GM12873 (cell line): ENCODE results near the gene MAP2.

Experiments
- TF ChIP-seq, protein P1 (sequence below): IDR thresholded peaks from 2 replicates; pipeline ENCODE4 v1.5.1; 2012; ENCODE audit warnings: low read depth, mild to moderate bottlenecking, moderate library complexity, low read length, control low read depth; ENCODE audit not compliant: insufficient read depth; ENCODE audit errors: missing control alignments

Gene MAP2

DNA sequence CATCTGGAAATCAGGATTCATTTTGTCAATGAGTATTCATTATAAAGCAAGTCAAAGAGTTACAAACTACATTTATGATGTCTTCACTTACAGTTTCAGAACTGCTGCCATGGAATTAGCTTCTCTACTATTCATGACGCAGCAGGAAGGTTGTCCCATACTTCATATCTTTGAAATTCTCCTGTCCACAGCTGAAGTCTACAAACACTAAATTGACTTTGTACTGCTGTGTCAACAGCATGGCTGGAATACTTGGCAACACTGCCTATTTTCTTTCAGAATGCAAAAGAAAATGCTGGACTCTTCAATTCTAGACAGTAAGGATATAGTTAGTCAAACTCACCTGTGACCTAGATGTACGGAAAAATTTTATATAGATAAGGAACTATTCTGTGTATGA is 303.2 kb downstream of the MAP2 start:
- TF ChIP-seq, protein P1, sequence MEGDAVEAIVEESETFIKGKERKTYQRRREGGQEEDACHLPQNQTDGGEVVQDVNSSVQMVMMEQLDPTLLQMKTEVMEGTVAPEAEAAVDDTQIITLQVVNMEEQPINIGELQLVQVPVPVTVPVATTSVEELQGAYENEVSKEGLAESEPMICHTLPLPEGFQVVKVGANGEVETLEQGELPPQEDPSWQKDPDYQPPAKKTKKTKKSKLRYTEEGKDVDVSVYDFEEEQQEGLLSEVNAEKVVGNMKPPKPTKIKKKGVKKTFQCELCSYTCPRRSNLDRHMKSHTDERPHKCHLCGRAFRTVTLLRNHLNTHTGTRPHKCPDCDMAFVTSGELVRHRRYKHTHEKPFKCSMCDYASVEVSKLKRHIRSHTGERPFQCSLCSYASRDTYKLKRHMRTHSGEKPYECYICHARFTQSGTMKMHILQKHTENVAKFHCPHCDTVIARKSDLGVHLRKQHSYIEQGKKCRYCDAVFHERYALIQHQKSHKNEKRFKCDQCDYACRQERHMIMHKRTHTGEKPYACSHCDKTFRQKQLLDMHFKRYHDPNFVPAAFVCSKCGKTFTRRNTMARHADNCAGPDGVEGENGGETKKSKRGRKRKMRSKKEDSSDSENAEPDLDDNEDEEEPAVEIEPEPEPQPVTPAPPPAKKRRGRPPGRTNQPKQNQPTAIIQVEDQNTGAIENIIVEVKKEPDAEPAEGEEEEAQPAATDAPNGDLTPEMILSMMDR = no peak

- TF ChIP-seq, protein P1 = no peak
These were observed 311.0 kb downstream of the MAP2 start for GRCh38 chr2:209734805-209735204.

GRCh38 chr2:209741953-209742352 is 318.1 kb downstream of the MAP2 start:
- TF ChIP-seq, protein P1 = no peak

DNA sequence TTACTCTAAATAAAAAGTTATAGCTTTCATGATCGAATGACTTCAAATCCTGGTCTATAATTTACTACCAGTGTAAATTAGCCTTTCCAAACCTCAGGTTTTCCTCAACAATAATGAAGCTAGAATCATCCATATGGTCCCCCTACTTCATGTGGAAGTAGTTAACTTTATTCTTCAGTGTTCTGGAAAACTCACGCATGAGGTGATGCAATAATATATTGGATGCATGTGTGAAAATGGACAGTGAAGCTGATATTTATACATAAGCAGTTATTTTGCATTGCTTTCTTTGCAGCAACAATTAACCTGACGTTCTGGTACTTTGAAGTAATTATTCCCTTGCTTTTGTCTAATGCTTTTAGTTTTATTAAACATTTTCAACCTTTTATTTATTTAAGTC is 329.2 kb downstream of the MAP2 start:
- TF ChIP-seq, protein P1 = no peak

DNA sequence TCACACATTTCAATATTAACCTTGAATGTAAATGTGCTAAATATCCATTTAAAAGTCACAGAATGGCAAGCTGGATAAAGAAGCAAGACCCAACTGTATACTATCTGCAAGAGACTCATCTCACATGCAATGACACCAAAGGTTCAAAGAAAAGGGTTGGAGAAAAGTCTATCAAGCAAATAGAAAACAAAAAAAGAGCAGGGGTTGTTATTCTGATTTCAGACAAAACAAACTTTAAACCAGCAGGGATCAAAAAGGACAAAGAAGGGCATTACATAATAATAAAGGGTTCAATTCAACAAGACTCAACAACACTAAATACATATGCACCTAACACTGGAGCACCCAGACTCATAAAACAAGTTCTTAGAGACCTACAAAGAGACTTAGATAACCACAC is 333.3 kb downstream of the MAP2 start:
- TF ChIP-seq, protein P1 = no peak

GRCh38 chr2:209761566-209761965 is 337.7 kb downstream of the MAP2 start:
- TF ChIP-seq, protein P1 = no peak

- TF ChIP-seq, protein P1 = no peak
These were observed 338.7 kb downstream of the MAP2 start for GRCh38 chr2:209762563-209762962.
